Retinal pigment epithelial cell (primary cell): ENCODE data around the gene ARL14.

Experiments used
- DNase-seq: peaks from one replicate; pipeline ENCODE4 v3.0.0-alpha.2; 2010; ENCODE audit warnings: low read depth
- H3K4me3 ChIP-seq: 2 replicates; pipeline ENCODE4 v1.5.1; 2011; ENCODE audit warnings: mild to moderate bottlenecking, low read length, control low read depth, moderate library complexity
- TF ChIP-seq, protein P1 (sequence below): conservative IDR thresholded peaks from 2 replicates; pipeline ENCODE4 v1.5.1; 2011; ENCODE audit warnings: low read depth, low read length, control low read depth, inconsistent platforms

ARL14 gene

DNA sequence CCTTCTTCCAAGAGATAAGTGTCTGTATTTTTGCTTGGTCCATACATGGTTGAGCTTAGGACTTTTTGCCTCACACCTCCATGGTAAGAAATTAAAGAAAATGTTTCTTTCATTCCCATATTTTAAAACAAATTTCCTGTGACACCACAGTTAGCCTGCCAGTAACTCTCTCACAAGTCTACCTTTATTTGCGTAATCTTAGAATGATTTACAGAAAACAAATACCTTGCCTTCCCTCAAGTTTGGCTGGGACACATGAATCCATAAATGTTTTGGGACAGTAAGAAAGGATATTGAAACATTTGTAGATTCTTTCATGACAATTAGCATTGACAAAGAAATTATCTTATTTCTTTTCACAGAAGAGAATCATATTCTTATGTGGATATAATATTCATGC, 3.8 kb upstream of the ARL14 start:
- TF ChIP-seq, protein P1, sequence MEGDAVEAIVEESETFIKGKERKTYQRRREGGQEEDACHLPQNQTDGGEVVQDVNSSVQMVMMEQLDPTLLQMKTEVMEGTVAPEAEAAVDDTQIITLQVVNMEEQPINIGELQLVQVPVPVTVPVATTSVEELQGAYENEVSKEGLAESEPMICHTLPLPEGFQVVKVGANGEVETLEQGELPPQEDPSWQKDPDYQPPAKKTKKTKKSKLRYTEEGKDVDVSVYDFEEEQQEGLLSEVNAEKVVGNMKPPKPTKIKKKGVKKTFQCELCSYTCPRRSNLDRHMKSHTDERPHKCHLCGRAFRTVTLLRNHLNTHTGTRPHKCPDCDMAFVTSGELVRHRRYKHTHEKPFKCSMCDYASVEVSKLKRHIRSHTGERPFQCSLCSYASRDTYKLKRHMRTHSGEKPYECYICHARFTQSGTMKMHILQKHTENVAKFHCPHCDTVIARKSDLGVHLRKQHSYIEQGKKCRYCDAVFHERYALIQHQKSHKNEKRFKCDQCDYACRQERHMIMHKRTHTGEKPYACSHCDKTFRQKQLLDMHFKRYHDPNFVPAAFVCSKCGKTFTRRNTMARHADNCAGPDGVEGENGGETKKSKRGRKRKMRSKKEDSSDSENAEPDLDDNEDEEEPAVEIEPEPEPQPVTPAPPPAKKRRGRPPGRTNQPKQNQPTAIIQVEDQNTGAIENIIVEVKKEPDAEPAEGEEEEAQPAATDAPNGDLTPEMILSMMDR = no peak
- no peak for DNase-seq

DNA sequence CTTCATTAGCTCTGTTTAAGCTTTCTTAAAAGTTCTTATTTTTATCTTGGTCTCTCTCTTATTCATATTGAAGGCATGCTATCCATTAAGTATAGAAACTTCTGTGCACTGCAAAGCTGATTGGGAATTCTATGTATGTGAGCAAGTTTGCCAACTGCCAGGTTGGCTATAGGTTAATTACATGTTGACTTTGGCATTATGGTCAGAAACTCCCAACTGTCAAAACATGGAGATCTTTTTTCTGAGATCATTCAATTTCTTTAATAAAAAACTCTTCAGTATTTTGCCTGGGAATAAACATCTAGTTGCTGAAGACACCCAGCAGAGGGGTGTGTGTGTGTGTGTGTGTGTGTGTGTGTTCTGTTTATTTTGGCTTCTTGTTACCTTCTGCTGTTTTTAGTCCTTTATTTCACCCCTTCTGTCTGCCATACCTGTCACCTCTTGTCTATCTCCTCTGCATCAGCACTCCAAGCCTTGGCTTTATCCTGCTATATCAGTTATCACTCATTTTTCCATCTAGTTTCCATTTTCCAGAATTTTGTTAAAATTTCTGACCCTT, 1.3 kb upstream of the ARL14 start:
- no peak overlapping the region for H3K4me3 ChIP-seq
- TF ChIP-seq, protein P1 = no peak
- DNase-seq = peak; percentile 38

More for the DNA sequence above, 3.8 kb upstream of the ARL14 start:
- no peak overlapping the region for H3K4me3 ChIP-seq

DNA sequence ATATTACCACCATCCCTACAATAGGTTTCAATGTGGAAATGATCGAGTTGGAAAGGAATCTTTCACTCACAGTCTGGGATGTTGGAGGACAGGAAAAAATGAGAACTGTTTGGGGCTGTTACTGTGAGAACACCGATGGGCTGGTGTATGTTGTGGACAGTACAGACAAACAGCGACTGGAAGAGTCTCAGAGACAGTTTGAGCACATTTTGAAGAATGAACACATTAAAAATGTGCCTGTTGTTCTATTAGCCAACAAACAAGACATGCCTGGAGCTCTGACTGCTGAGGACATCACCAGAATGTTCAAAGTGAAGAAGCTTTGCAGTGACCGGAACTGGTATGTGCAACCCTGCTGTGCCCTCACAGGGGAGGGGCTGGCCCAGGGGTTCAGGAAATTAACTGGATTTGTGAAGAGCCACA, 510 bp downstream of the ARL14 start:
- no peak for DNase-seq
- TF ChIP-seq, protein P1 = no peak
- no peak overlapping the region for H3K4me3 ChIP-seq

DNA sequence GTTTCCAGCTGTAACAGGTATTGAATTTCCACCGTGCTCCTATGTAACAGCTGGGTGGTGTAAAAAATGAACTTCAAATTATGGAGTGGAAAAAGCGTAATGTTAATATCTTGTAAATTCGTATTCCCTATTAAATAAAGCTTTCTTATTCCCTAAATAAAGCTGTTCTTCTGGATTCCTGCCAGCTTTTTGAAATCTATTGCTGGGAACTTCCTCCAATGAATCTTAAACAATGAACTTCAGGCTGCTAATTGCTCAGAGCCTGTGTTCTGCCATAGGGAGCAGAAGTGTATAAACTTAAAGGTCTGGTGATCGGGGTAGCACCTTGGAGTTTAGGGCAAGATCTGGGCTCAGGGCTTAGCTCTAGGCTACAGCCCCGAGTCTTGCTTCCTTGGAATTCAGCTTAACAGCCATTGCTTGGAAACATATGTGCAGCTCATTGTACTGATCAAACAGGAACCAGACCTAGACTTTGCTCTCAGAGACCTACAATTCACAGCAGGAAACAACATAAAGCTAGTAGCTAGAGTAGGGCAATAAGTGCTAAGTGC, 1.4 kb downstream of the ARL14 start:
- TF ChIP-seq, protein P1 = no peak
- no peak for DNase-seq

DNA sequence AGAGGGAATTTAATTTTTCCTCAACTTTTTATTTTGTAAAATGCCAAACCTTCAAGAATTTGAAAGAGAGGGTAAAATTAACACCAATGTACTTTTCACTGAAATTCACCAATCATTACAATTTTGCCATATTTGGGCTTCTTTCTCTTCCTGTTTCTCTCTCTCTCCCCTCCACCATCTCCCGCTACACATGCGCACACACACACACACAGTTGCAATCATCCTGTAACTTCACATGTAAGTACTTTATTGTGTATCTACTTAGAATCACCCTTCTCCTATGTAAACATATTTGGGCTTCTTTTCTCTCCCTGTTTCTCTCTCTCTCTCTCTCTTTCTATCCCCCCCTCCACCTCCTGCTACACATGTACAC, 7.4 kb downstream of the ARL14 start:
- no peak for DNase-seq
- no peak overlapping the region for H3K4me3 ChIP-seq
- TF ChIP-seq, protein P1 = no peak

More for the DNA sequence above, 1.4 kb downstream of the ARL14 start:
- peak overlapping the region; percentile 9 for H3K4me3 ChIP-seq

DNA sequence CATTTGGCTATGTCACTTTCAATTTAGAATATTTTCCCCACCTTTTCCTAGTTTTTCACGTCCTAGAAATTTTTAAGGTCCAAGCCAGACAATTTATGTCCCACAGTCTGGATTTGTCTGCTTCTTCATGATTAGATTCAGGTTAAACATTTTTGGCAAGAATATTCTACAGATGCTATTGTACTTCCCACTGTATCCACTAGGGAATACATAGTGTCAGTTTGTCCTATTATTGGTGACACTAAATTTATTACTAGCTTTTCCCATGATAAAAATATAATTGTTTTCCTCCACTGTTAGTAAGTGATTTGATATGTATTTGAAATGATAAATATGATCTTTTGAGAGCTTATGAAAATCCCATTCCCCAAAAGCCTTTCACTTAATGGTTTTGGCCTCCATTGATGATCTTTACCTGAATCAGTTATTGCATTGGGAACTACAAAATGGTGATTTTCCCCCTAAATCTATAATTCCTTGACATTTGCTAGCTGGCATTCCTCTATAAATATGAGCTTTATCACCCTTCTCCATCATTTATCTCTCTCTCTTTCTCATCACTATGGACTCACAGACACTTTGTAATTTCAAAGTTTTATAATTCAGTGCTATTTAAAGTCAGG, 8.3 kb downstream of the ARL14 start:
- TF ChIP-seq, protein P1 = peak; percentile 48
- no peak overlapping the region for H3K4me3 ChIP-seq
- DNase-seq = no peak
